HG03060 (cell line): ENCODE data around the gene HSD3B7.
"Not testable (repeated sequence)": the region's sequence is repeated elsewhere in the genome, so short reads cannot be mapped to it uniquely, and the experiment has no call there.

ENCODE experiments used
- ATAC-seq: cut with Tn5 transposase; IDR thresholded peaks from one replicate; pipeline ENCODE4 v1.9.1; 2021; ENCODE audit warnings: low read depth, moderate number of reproducible peaks; ENCODE audit not compliant: unreplicated experiment

The HSD3B7 gene

DNA sequence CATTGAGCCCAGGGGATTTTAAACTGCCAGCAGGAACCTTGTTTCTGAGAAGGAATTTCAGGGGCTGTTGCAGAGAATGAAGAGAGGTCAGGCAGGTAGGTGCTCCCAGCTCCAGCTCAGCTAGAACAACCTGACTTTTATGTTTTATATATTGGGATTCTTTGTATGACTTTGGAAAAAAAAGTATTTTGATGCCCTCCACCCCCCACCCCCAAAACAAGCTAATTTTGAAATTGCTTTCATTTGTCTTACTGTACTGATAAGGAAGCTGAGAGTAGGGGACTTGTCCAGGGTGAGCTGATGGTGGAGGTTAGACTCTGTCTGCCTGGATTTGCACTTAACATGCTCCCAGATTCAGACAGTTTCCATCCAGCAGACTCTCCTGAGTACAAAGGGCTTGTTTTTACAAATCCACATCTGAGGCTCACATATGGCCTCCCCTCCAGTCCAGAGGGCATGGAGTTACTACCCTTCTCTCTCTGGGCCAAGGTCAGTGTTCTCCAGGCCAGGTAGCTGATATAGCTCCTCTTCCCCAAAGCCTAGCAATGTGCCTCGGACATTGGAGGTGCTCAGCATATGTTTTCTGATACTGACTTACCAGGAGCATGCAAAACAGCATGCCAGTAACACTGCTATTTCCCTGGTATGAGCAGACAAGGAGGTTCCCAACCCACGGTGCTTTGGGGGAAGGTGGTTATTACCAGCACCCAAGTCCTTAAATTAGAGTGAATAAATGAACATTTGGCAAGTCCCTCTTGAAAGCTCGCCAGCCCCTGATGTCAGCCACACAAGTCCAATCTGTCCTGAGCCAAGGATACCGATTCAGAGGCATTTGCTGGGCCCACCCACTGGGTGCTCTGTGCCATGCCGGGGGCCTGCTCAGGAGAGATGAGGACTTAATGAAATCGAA is 14.1 kb downstream of the HSD3B7 start:
- ATAC-seq: no peak

DNA sequence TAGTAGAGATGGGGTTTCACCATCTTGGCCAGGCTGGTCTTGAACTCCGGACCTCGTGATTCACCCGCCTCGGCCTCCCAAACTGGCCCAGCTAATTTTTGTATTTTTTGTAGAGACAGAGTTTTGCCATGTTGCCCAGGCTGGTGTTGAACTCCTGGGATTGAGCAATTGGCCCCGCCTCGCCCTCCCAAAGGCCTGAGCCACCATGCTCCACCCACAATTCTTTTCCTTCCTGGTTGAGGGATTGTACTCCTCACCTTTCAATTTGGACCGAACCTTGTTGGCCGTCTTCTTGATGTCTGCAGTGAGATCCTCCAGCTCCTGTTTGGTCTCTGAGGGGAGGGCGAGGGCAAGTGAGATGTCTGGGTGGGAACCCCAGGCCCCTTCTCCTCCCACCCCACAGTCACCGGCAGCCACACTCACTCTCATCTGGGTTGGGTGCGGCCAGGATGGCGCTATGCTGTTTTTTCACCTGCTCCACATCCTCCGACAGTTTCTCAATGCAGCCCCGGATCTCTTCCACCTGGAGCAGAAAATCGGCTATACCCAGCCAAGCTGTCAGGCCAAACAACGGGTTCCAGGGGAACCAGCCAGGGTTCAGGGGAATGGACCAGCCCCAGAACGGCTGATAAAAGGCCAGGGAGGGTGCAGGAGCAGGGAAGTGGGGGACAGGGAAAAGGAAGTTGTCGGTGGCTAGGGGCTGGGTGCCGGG is 15.8 kb downstream of the HSD3B7 start:
- ATAC-seq: no peak

DNA sequence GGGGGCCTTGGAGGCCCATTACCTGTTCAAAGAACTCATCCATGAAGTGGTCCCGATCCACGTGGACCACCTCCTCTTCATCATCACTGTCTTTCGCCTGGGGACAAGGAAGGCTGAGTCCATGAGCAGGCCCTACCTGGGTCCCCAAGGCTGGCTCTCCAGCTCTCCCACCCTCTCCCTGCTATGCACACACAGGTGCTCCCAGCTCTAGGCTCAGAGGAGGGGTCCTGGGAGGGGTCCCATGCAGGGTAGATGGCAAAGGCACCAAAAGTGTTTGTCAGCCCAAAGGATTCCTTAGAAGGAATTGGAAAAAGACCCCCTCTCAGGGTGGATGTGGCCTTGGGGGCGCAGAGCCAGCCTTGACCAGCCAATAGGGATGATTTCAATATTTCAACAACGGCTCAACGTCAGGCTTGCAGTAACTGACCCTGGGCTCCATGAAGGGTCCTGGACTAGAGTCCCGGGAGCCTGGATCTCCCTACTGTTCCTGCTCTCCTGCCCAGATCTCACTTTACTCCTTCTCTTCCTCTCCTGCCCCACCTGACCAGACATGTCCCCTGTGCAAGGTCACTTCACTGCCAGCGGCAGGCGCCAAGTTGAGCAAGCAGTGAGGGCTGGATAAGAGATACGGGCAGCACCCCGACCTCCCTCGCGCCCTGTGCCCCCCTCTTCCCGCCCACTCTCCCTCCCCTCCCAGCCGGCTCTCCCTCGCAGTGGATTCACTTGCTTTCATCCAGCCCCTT is 16.7 kb downstream of the HSD3B7 start:
- no peak for ATAC-seq

DNA sequence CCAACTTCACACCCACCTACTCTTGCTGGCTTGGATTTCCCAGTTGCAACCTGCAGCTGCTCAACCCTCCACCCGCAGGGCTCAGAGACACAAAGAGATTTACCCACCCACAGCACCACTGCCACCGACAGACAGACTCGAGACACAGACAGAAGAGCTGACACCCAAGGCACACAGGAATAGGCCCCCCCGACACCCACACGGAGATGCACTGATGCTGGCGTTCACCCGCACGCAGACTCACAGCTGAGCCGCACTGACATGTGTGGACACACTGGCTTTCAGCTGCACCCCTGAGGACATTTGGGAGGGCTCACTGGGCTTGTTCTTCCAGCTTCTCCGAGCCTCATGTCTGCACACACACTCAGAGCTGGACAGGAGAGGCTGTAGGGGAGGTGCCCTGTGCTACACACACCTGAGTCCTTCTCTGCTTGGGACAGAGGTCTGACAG is 17.3 kb downstream of the HSD3B7 start:
- no peak for ATAC-seq

DNA sequence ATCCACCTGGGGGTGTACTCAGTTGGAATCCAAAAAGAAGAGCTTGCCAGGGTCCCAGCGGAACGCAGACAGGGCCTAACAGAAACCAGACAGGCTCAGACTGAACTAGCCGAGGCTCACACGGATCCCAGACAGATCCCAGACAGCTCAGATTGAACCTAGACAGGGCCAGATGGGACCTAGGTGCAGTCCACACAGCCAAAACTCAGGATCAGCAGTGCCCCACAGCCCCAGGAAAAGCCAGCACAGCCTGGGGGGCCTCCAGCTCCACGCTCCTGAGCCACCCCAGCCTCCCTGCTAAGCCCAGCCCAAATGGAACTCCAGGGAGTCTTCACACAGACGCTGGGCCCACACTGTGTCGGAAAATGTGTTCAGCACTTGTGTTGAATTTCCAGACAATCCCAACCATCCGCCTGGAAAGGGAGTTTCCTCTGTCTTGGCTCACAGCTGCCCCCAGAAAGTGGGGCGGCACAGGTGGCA is 17.9 kb downstream of the HSD3B7 start:
- no peak for ATAC-seq

DNA sequence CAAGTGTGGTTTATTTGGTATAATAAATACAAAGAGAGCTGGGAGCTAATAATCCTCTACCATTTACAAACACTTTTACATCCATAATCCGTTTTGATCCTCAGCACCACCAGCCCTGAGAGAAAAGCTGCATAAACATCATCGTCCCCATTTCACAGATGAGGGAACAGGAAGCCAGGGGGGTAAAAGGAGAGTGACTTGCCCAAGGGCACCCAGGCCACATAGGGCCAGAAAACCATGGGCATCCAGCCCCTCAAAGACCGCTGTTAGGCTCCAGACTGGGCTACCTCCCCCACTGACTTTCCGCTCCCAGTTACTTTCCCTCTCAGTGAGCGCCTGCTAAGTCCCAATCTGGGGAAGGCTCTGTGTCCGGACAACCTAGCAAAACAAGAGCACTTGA is 18.7 kb downstream of the HSD3B7 start:
- ATAC-seq: no peak

DNA sequence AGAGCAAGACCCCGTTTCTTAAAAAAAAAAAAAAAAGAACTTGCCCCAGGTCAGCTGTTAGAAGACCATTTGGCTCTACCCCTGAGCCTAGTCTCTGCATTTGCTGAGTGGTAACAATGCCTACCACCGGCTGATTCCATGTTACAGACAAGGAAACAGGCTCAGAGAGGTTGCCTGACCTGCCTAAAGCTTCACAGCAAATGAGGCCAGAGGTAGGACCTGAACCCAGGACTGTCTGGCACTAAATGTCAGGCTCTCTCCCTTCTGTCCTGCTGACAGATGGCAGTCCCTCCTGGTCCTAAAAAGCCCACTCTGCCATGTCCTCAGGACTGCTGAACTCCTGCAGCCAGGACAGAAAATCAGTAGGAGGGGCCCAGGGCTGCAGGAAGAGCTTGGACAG is 19.7 kb downstream of the HSD3B7 start:
- ATAC-seq: no peak

DNA sequence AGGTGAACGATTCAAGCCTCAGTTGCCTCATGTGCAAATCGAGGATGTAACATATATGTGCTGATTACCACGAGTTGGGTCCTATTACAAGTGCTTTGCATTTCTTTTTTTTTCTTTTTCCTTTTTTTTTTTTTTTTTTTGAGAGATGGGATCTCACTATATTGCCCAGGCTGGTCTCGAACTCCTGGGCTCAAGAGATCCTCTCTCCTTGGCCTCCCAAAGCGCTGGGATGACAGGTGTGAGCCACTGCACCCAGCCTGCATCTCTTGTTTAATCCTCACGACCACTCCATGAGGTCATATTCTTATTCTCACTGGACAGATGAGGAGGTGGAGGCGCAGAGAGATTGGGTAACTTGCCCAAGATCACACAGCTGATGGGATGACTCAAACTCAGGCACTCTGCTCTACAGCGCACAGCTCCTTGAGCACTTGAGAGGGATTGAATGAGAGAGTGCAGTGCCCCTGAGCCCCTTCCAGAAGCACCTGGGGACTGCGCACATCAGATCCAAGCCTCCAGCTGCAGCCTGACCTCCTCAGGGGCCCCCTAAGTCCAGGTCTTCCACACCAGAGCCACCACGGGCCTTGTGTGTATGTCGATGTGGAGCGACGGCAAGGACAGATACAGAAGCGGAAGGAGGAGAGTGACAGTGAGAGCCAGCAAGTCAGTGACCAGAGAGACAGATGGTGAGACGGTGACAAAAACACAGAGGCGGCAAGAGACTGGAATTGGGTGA is 20.5 kb downstream of the HSD3B7 start:
- no peak for ATAC-seq

DNA sequence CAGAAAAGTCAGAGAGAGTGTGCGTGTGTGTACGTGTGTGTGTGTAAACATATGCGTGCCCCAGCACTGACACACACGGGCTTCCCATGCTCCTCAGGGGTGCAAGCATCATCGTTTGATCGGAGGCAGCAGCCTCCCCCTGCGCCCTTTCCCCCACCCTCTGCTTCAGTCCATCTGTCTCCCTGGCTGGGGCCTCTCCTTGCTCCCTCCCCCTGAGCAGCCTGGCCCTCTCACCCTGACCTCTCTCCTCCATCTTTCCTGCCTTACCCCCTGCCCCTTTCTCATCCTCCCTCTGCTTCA is 21.0 kb downstream of the HSD3B7 start:
- ATAC-seq: no peak

DNA sequence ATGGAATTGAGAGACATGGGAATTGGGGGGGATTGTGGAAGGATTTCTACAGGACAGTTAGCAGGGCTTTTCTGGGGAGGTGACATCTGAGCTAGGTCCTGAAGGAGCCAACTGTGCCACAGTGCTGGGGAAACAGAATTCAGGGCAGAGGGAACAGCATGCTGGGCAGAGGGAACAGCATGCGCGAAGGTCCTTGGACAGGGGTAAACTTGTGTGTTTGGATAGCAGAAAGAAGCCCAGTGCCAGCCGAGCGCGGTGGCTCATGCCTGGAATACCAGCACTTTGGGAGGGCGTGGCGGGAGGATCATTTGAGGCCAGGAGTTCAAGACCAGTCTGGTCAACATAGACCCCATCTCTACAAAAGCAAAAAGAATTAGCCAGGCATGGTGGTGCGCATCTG is 21.6 kb downstream of the HSD3B7 start:
- ATAC-seq: no peak

DNA sequence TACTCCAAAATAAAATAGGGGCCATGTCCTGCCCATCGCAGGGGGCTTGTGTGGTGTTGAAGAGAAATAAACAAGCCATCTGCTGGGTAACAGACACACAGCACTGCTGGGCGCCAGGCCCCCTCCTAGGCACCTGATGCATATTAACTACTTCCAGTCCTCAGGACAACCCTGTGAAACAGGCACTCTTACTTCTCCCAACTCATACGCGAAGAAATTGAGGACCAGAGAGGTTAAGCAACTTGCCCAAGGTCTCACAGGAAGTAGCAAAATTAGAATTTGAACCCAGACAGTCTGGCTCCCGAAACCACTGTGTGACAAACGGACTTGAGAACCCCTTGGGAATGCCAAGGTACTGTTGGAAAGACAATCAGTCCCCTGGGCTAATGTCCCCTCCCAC is 22.7 kb downstream of the HSD3B7 start:
- ATAC-seq: no peak

DNA sequence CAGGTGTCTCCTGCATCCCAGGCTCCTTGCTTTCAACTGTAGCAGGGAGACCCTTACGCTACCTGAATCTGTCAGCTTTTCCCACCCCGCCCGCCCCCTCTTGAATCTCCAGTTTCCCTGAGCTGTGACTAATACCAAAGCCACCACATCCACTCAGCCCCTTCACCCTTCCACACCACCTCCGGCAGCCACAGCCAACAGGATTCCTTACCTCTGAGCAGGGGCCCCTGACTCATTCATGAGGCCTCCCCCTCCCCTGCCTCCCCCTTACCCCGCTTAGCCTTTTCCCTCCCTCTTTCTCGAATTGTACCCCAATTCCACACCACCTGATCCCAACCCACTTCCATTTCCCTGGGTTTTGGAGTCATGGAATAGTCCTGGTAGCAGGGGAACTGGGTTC is 23.1 kb downstream of the HSD3B7 start:
- no peak for ATAC-seq

DNA sequence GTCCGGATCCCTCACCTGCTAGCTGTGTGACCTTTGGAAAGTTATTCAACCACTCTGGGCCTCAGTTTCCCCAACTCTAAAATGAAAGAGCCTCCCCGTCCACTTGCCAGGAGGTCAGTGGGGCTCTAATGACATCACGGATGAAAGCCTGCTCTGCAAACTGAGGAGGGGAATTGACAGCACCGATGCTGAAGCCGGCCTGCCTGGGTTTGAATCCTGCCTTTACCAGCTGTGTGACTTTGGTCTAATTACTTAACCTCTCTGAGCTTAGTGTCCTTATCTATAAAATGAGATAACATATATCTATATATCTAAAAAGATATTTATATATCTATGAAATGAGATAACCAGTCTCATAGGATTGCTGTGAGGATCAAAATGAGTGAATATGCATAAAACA is 23.5 kb downstream of the HSD3B7 start:
- no peak for ATAC-seq

DNA sequence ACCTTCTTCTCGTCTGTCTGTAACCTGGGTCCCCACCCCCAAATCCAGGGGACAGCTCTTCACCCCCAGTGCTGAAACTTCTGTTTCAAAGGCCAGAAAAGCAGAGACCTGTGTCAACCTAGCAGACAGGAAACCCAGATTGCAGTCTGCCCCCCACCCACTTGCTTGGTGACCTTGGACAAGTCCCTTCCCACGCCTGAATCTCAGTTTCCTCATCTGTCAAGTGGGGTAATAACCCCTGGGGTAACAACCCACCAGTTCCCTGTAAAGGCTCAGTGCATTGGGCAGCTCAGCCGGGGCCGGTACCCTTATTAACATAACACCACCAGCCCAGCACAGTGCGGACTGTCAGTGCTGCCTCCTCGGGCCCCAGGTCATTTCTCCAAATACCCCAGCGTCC is 24.1 kb downstream of the HSD3B7 start:
- ATAC-seq: no peak

DNA sequence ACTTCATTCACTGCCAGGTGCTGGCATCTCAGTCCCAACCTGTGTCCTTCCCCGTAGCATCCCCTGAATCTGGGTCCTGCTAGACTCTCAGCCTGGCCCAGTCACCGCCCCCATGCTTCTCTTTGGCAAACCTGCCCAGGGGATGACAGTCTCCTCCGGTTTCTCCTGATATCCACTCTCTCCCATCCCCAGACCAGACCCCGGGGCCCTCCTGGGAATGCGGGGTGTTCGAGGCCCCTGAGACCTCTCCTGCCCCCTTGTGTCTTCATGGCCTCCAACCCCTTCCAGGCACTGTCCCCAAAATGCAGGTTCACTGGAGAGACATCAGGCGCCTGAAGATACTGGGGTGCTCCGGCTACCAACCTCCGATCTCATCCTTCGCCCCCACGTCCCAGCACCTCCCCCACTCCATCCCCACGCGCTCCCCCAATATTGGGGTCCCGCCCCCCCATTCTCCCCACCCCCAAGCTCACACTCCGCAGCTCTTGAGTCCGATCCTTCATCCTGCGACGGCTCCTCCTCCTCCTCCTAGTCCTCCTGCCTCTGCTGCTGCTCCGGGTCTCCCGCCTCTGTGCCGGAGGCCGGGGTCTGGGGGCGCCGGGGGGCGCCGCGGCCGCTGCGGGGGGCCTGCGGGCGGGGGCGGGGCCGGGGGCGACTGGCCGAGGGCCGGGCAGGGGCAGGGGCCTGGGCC is 25.0 kb downstream of the HSD3B7 start:
- no peak for ATAC-seq

DNA sequence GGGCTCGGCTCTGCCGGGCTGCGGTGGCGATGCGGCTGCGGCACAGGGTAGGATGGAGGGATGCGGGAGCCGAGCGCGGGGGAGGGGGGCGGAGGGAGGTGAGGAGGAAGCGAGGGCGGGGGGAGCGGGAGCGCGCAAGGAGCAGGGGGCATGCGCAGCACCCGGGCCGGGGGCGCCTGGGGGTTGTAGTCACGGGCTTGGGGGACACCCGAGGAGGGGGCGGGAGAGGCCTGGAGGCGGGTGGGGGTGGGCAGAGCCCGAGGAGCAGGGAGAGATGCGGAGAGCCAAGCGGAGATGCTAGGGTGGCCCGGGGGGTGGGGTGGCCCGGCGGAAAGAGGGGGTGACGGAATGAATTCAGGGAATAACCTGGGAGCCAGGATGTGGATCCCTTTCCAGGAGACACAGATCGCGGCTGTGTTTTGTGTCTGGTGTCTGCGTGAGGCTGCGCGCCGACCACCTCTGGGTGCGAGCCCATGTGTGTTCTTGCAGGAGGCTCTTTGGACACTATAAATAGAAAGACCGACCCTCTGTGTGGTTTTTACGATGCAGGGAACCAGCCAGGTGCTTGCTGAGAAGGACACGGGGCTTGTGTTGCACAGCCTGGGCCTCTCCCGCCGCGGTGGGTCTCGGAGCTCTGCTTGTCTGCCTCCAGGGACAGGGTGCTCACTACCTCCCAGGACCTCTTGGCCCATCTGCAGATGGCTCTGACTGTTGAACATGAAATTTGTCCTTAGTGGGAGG is 25.7 kb downstream of the HSD3B7 start, which contains the start of gene STX1B:
Gene STX1B, minus strand, starts transcription at position 54 of the 741 bp plus-strand sequence. CDS start 242 bp downstream, outside the sequence.
- no peak for ATAC-seq

DNA sequence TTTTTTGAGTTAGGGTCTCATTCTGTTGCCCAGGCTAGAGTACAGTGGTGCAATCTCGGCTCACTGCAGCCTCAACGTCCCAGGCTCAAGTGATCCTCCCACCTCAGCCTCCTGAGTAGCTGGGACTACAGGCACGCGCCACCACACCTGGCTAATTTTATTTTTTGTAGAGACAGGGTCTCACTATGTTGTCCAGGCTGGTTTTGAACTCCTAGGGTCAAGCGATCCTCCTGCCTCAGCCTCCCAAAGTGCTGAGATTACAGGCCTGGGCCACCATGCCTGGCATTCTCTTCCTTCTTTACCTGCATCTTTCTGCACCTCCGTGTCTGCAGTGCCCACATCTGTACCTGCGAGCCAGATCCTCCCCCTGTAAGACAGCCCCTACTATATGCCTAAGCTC is 26.8 kb downstream of the HSD3B7 start:
- ATAC-seq: not testable (repeated sequence)

DNA sequence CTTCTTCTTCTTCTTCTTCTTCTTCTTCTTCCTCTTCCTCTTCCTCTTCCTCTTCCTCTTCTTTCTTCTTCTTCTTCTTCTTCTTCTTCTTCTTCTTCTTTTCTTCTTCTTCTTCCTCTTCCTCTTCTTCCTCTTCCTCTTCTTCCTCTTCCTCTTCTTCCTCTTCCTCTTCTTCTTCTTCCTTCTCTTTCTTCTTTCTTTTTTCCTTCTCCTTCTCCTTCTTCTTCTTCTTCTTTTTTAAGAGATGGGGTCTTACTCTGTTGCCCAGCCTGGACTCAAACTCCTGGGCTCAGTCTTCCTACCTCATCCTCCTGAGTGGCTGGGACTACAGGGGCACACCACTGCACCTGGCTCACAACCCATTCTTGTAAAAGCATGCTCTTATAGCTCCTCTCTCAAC is 28.3 kb downstream of the HSD3B7 start:
- ATAC-seq: not testable (repeated sequence)

DNA sequence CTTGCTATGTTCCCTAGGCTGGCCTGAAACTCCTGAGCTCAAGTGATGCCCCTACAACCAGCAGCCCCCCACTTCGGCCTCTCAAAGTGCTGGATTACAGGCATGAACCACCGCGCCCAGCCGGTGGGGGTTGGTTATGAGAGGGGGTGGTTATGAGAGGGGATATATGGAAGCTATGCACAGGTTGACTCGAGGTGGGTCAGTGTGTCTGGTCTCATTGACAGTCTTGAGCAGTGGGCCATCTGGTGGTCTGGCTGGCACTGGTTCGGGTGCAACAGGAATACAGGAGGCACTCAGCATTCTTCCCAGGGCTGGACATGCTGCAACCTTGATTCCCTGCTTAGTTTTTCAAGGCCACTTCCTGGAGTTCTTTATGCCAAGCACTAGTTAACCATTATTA is 31.0 kb downstream of the HSD3B7 start:
- no peak for ATAC-seq
